K562 (cell line): ENCODE data around the gene B9D2. TPM values are rescaled to one million over a fixed set of nuclear protein-coding genes. Genes with fewer than 3 reads are reported as not detected.

ENCODE experiments used
- ARID3A ChIP-seq: IDR thresholded peaks from 2 replicates; pipeline ENCODE4 v1.6.1; 2012; ENCODE audit warnings: low read depth, low read length, improper control_type of control experiment, borderline replicate concordance
- ARNT ChIP-seq, 2 experiments: fragments of 450-650 bp; IDR thresholded peaks; 2 replicates each; pipeline ENCODE4 v1.6.1; 2016; ENCODE audit warnings: mild to moderate bottlenecking in 1 of 2
- DIDO1 ChIP-seq: fragments of 450-650 bp; IDR thresholded peaks from 2 replicates; pipeline ENCODE4 v1.6.1; 2016; ENCODE audit warnings: low read depth, missing biosample characterization, missing genetic modification characterization
- EP300 ChIP-seq: IDR thresholded peaks from 2 replicates; pipeline ENCODE4 v1.6.1; 2012; ENCODE audit warnings: low read length, improper control_type of control experiment
- KAT8 ChIP-seq: fragments of 450-650 bp; IDR thresholded peaks from 2 replicates; pipeline ENCODE4 v1.6.1; 2016; ENCODE audit warnings: low read depth, mild to moderate bottlenecking
- KDM4B ChIP-seq, 2 experiments: fragments of 450-650 bp in 1 of 2; sonication (generic) in 1 of 2; IDR thresholded peaks; 2 replicates each; pipeline ENCODE4 v1.6.1; 2016 to 2017; ENCODE audit warnings: borderline replicate concordance in 2 of 2, antibody characterized with exemption in 1 of 2, low read depth in 1 of 2, mild to moderate bottlenecking in 1 of 2
- MTA2 ChIP-seq: fragments of 450-650 bp; IDR thresholded peaks from 2 replicates; pipeline ENCODE4 v1.6.1; 2016; ENCODE audit warnings: low read depth
- NCOA2 ChIP-seq, 2 experiments: fragments of 450-650 bp; IDR thresholded peaks; 2 replicates each; pipeline ENCODE4 v1.6.1; 2018; ENCODE audit warnings: mild to moderate bottlenecking in 2 of 2, moderate library complexity in 1 of 2; ENCODE audit not compliant: partially characterized antibody in 2 of 2
- NCOR1 ChIP-seq: fragments of 450-650 bp; IDR thresholded peaks from 2 replicates; pipeline ENCODE4 v1.6.1; 2016; ENCODE audit warnings: mild to moderate bottlenecking, moderate library complexity
- NFIX ChIP-seq: fragments of 250-450 bp; sonication (Bioruptor Pico); IDR thresholded peaks from 2 replicates; pipeline ENCODE4 v1.4.0; 2020; ENCODE audit warnings: low read depth, mild to moderate bottlenecking, moderate library complexity
- NR0B1 ChIP-seq: fragments of 450-650 bp; IDR thresholded peaks from one replicate; pipeline ENCODE4 v1.6.1; 2018; ENCODE audit warnings: mild to moderate bottlenecking, moderate library complexity; ENCODE audit not compliant: partially characterized antibody
- PKNOX1 ChIP-seq: fragments of 450-650 bp; IDR thresholded peaks from 2 replicates; pipeline ENCODE4 v1.6.1; 2016
- POLR3A ChIP-seq: IDR thresholded peaks from 2 replicates; pipeline ENCODE4 v1.6.1; 2011; ENCODE audit warnings: borderline replicate concordance, mild to moderate bottlenecking, moderate library complexity; ENCODE audit not compliant: insufficient read length, insufficient read depth; ENCODE audit errors: extremely low read depth
- ZBTB33 ChIP-seq: sonication (generic); formaldehyde crosslinking; IDR thresholded peaks from 2 replicates; pipeline ENCODE4 v1.8.1; 2023; ENCODE audit warnings: mild to moderate bottlenecking, missing genetic modification reagents
- ZNF12 ChIP-seq: sonication (generic); formaldehyde crosslinking; IDR thresholded peaks from 2 replicates; pipeline ENCODE4 v1.4.0; 2020; ENCODE audit warnings: mild to moderate bottlenecking, missing genetic modification reagents
- ZNF224 ChIP-seq: sonication (generic); formaldehyde crosslinking; IDR thresholded peaks from 2 replicates; pipeline ENCODE4 v1.8.0; 2022; ENCODE audit warnings: mild to moderate bottlenecking, missing genetic modification reagents
- ZNF586 ChIP-seq: fragments of 450-650 bp; formaldehyde crosslinking; conservative IDR thresholded peaks from 2 replicates; pipeline ENCODE4 v1.4.0; 2020; ENCODE audit warnings: mild to moderate bottlenecking, moderate library complexity
- ZNF76 ChIP-seq: fragments of 250-450 bp; sonication (Bioruptor Pico); IDR thresholded peaks from 2 replicates; pipeline ENCODE4 v1.4.0; 2020; ENCODE audit warnings: mild to moderate bottlenecking, moderate library complexity, borderline replicate concordance
- polyA plus RNA-seq, 8 experiments: library from polyadenylated mRNA; depleted of rRNA in 4 of 8; stranded (reverse) in 5 of 8; unstranded in 3 of 8; fragments of >200 nt; fragmentation: Nextera tagmentation in 2 of 8; fragmentation: Illumina TruSeq in 1 of 8; extraction: Ambion mirVana in 2 of 8; extraction: Trizol in 1 of 8; gene quantifications; 2 replicates each; pipeline versions ENCODE4 v1.2.1 to v1.2.3, GENCODE V29; 2011 to 2014; ENCODE audit warnings: inconsistent platforms in 1 of 8, missing spikeins in 1 of 8
- total RNA-seq, 7 experiments: library from RNA; depleted of rRNA in 6 of 7; stranded (reverse); fragments of >200 nt in 6 of 7; fragmentation: Illumina TruSeq in 2 of 7; extraction: Trizol in 2 of 7; gene quantifications; 2 replicates each; pipeline versions ENCODE4 v1.2.1 to v1.2.3, GENCODE V29; 2011 to 2021; ENCODE audit warnings: low replicate concordance in 1 of 7

The B9D2 gene
- total and polyA plus RNA-seq, 9 of the 15 experiments (the other 6 are each of a cell fraction or from before 2014, with no cell fraction given), result 0.83 to 6.9 (median 2.8) TPM

- TF ChIP-seq ZBTB33 (CRISPR knock-in tag) (0 out of 2 replicates have a peak, but pooled peaks have one; percentile 9), NFIX (CRISPR knock-in tag) (no peak), EP300 (peak; percentile 81), ZNF76 (CRISPR knock-in tag) (no peak), KAT8 (no peak), POLR3A (no peak), ARNT (IDR thresholded peaks at IDR 0.05) (peak in 1 of 2 experiments; percentile 61; a peak in 1 of 4 replicates), NR0B1 (no peak), ARID3A (no peak), KDM4B (IDR thresholded peaks at IDR 0.05; ENCODE audit: borderline replicate concordance in 2 of 2, low read depth in 1 of 2) (peak in 1 of 2 experiments; percentile 86; a peak in 1 of 4 replicates), ZNF12 (CRISPR knock-in tag) (no peak; the same call in 1 of the 2 replicates), PKNOX1 (no peak), DIDO1 (no peak), MTA2 (peak; percentile 69), NCOA2 (IDR thresholded peaks at IDR 0.05; ENCODE audit: partially characterized antibody in 2 of 2) (no peak), ZNF224 (no peak), NCOR1 (peak; percentile 88), ZNF586 (CRISPR knock-in tag) (no peak)
Observed at GRCh38 chr19:41323430-41324125, 40.4 kb downstream of the B9D2 start (continued).
